Subcutaneous abdominal adipose tissue (tissue), 5 donors: ENCODE results near the gene MACROD2.
"Not testable (repeated sequence)": the region's sequence is repeated elsewhere in the genome, so short reads cannot be mapped to it uniquely, and the experiment has no call there.

Experiments
- H3K27ac ChIP-seq: one replicate; pipeline ENCODE4 v1.7.0; 2013; ENCODE audit warnings: low read depth, mild to moderate bottlenecking, inconsistent platforms, low read length, moderate library complexity
- H3K27me3 ChIP-seq, 5 donors: one replicate each; pipeline ENCODE4 v1.7.0; 2013; ENCODE audit warnings: low read length in 5 of 5, inconsistent platforms in 1 of 5; ENCODE audit not compliant: control insufficient read depth in 5 of 5, insufficient read depth in 4 of 5
- H3K36me3 ChIP-seq, 5 donors: one replicate each; pipeline ENCODE4 v1.7.0; 2013; ENCODE audit warnings: low read length in 5 of 5; ENCODE audit not compliant: control insufficient read depth in 5 of 5, insufficient read depth in 5 of 5
- H3K4me1 ChIP-seq, 5 donors: one replicate each; pipeline ENCODE4 v1.7.0; 2013; ENCODE audit warnings: low read length in 5 of 5, mild to moderate bottlenecking in 3 of 5, moderate library complexity in 1 of 5; ENCODE audit not compliant: control insufficient read depth in 5 of 5, insufficient read depth in 5 of 5
- H3K4me3 ChIP-seq, 5 donors: one replicate each; pipeline ENCODE4 v1.7.0; 2013; ENCODE audit warnings: low read length in 5 of 5, low read depth in 1 of 5
- H3K9ac ChIP-seq, 5 donors: one replicate each; pipeline ENCODE4 v1.7.0; 2013; ENCODE audit warnings: low read length in 5 of 5, mild to moderate bottlenecking in 4 of 5, moderate library complexity in 3 of 5
- H3K9me3 ChIP-seq, 5 donors: one replicate each; pipeline ENCODE4 v1.7.0; 2013; ENCODE audit warnings: low read length in 5 of 5; ENCODE audit not compliant: control insufficient read depth in 5 of 5
- donor health status: healthy.
- donor health status: healthy.
- donor health status: healthy.
- donor health status: healthy.
- donor health status: healthy.

MACROD2 gene

GRCh38 chr20:16003310-16003709, 2008.0 kb downstream of the MACROD2 start:
- no peak overlapping the region for H3K9ac ChIP-seq
- peaks cover 0 to 3% (median under 1%) of the 10 kb centered on the region in 5 donors for H3K9me3 ChIP-seq
- no peaks in the 10 kb centered on the region for H3K4me1 ChIP-seq
- H3K27me3 ChIP-seq, result no peaks in the 10 kb centered on the region
- no peak overlapping the region for H3K27ac ChIP-seq
- H3K36me3 ChIP-seq, result no peaks in the 10 kb centered on the region
- no peak overlapping the region for H3K4me3 ChIP-seq

GRCh38 chr20:16004108-16004854, 2009.0 kb downstream of the MACROD2 start:
- no peaks in the 10 kb centered on the region for H3K27me3 ChIP-seq
- no peaks in the 10 kb centered on the region for H3K36me3 ChIP-seq
- peaks cover 0 to 3% (median 0%) of the 10 kb centered on the region in 5 donors for H3K9me3 ChIP-seq
- no peaks in the 10 kb centered on the region for H3K4me1 ChIP-seq
- H3K4me3 ChIP-seq, result no peak overlapping the region
- no peak overlapping the region for H3K9ac ChIP-seq
- no peak overlapping the region for H3K27ac ChIP-seq

- Histone ChIP-seq H3K4me3 (no peak overlapping the region), H3K27ac (no peak overlapping the region), H3K9ac (no peak overlapping the region), H3K36me3 (no peaks in the 10 kb centered on the region), H3K4me1 (no peaks in the 10 kb centered on the region), H3K9me3 (no peaks in the 10 kb centered on the region), H3K27me3 (no peaks in the 10 kb centered on the region)
Measured at GRCh38 chr20:16005021-16005914, 2010.0 kb downstream of the MACROD2 start.

- H3K9me3 ChIP-seq, result no peaks in the 10 kb centered on the region
- no peak overlapping the region for H3K27ac ChIP-seq
- no peak overlapping the region for H3K4me3 ChIP-seq
Measured at GRCh38 chr20:16005915-16006493, 2010.7 kb downstream of the MACROD2 start.

GRCh38 chr20:16007164-16007563, 2011.8 kb downstream of the MACROD2 start:
- Histone ChIP-seq H3K9me3 (no peaks in the 10 kb centered on the region), H3K9ac (no peak overlapping the region), H3K27ac (no peak overlapping the region), H3K4me1 (no peaks in the 10 kb centered on the region), H3K27me3 (no peaks in the 10 kb centered on the region), H3K36me3 (no peaks in the 10 kb centered on the region), H3K4me3 (no peak overlapping the region)

More at GRCh38 chr20:16005915-16006493, 2010.7 kb downstream of the MACROD2 start:
- H3K27me3 ChIP-seq, result no peaks in the 10 kb centered on the region
- no peaks in the 10 kb centered on the region for H3K36me3 ChIP-seq
- no peaks in the 10 kb centered on the region for H3K4me1 ChIP-seq
- H3K9ac ChIP-seq, result no peak overlapping the region

GRCh38 chr20:16007962-16008361, 2012.6 kb downstream of the MACROD2 start:
- no peak overlapping the region for H3K4me3 ChIP-seq
- H3K36me3 ChIP-seq, result no peaks in the 10 kb centered on the region
- no peak overlapping the region for H3K27ac ChIP-seq

GRCh38 chr20:16011056-16011455, 2015.7 kb downstream of the MACROD2 start:
- H3K4me3 ChIP-seq, result no peak overlapping the region
- H3K27me3 ChIP-seq, result no peaks in the 10 kb centered on the region
- H3K9me3 ChIP-seq, result no peaks in the 10 kb centered on the region
- H3K36me3 ChIP-seq, result no peaks in the 10 kb centered on the region
- H3K9ac ChIP-seq, result no peak overlapping the region
- no peak overlapping the region for H3K27ac ChIP-seq
- H3K4me1 ChIP-seq, result no peaks in the 10 kb centered on the region

More at GRCh38 chr20:16007962-16008361, 2012.6 kb downstream of the MACROD2 start:
- no peaks in the 10 kb centered on the region for H3K4me1 ChIP-seq
- H3K27me3 ChIP-seq, result no peaks in the 10 kb centered on the region
- H3K9me3 ChIP-seq, result no peaks in the 10 kb centered on the region
- H3K9ac ChIP-seq, result no peak overlapping the region

GRCh38 chr20:16011519-16011918, 2016.2 kb downstream of the MACROD2 start:
- Histone ChIP-seq H3K27ac (no peak overlapping the region), H3K36me3 (no peaks in the 10 kb centered on the region), H3K9ac (no peak overlapping the region), H3K27me3 (no peaks in the 10 kb centered on the region), H3K4me3 (no peak overlapping the region), H3K9me3 (no peaks in the 10 kb centered on the region), H3K4me1 (no peaks in the 10 kb centered on the region)

GRCh38 chr20:16012934-16013333, 2017.6 kb downstream of the MACROD2 start:
- not testable (repeated sequence) for H3K27ac ChIP-seq, H3K9ac ChIP-seq, H3K36me3 ChIP-seq, H3K27me3 ChIP-seq, H3K4me3 ChIP-seq, H3K4me1 ChIP-seq, H3K9me3 ChIP-seq

- no peaks in the 10 kb centered on the region for H3K27me3 ChIP-seq
- no peaks in the 10 kb centered on the region for H3K4me1 ChIP-seq
- H3K9me3 ChIP-seq, result no peaks in the 10 kb centered on the region
- H3K36me3 ChIP-seq, result no peaks in the 10 kb centered on the region
- H3K27ac ChIP-seq, result no peak overlapping the region
- no peak overlapping the region for H3K4me3 ChIP-seq
- H3K9ac ChIP-seq, result no peak overlapping the region
Measured at GRCh38 chr20:16013631-16014030, 2018.3 kb downstream of the MACROD2 start.
